HL-60/S4 treated with phorbol 12-myristate 13-acetate at 8.2 ng/mL for 4 days and 3 days (cell line): ENCODE data around the gene CCDC177.

Experiments used
- in situ Hi-C: fragments of 300-500 bp; cut with MboI; formaldehyde crosslinking; loops from 2 replicates; pipeline ENCODE4 v1.15.0; 2022; ENCODE audit warnings: low sequenced_read_pairs

Gene CCDC177

GRCh38 chr14:69574263-69574953 lies at the start of gene CCDC177:
TSS of gene CCDC177 (minus strand) at chr14:69574871. CDS start at chr14:69573622, 1,249 bp downstream.
- in situ Hi-C loops, result no loop called here

GRCh38 chr14:69624136-69624535 lies 49.5 kb upstream of the CCDC177 start:
- in situ Hi-C loops, result loop anchor here (25.0 kb wide), 1 partner anchor 88 kb away; no protein-coding TSS in a partner anchor

GRCh38 chr14:69620981-69621380 lies 46.3 kb upstream of the CCDC177 start:
- in situ Hi-C loops, result loop anchor here (25.0 kb wide), 1 partner anchor 91 kb away; no protein-coding TSS in a partner anchor

- in situ Hi-C loops, result loop anchor here (25.0 kb wide), 1 partner anchor 92 kb away; no protein-coding TSS in a partner anchor
These were observed 45.5 kb upstream of the CCDC177 start for GRCh38 chr14:69620211-69620611.

GRCh38 chr14:69619012-69619411 lies 44.3 kb upstream of the CCDC177 start:
- in situ Hi-C loops, result loop anchor here (25.0 kb wide), 1 partner anchor 93 kb away; no protein-coding TSS in a partner anchor

- in situ Hi-C loops, result loop anchor here (25.0 kb wide), 1 partner anchor 95 kb away; no protein-coding TSS in a partner anchor
These were observed 43.1 kb upstream of the CCDC177 start for GRCh38 chr14:69617796-69618195.

GRCh38 chr14:69616408-69616773 lies 41.7 kb upstream of the CCDC177 start:
- in situ Hi-C loops, result loop anchor here (25.0 kb wide), 1 partner anchor 96 kb away; no protein-coding TSS in a partner anchor

- in situ Hi-C loops, result loop anchor here (25.0 kb wide), 1 partner anchor 97 kb away; no protein-coding TSS in a partner anchor
These were observed 41.1 kb upstream of the CCDC177 start for GRCh38 chr14:69615496-69616407.

GRCh38 chr14:69615121-69615495 lies 40.4 kb upstream of the CCDC177 start:
- in situ Hi-C loops, result loop anchor here (25.0 kb wide), 1 partner anchor 97 kb away; no protein-coding TSS in a partner anchor

- in situ Hi-C loops, result loop anchor here (25.0 kb wide), 1 partner anchor 98 kb away; no protein-coding TSS in a partner anchor
These were observed 39.9 kb upstream of the CCDC177 start for GRCh38 chr14:69614592-69614991.

- in situ Hi-C loops, result loop anchor here (25.0 kb wide), 1 partner anchor 99 kb away; no protein-coding TSS in a partner anchor
These were observed 38.8 kb upstream of the CCDC177 start for GRCh38 chr14:69613312-69614073.

GRCh38 chr14:69612783-69613130 lies 38.1 kb upstream of the CCDC177 start:
- in situ Hi-C loops, result loop anchor here (25.0 kb wide), 1 partner anchor 100 kb away; no protein-coding TSS in a partner anchor

- in situ Hi-C loops, result loop anchor here (25.0 kb wide), 1 partner anchor 100 kb away; no protein-coding TSS in a partner anchor
These were observed 37.5 kb upstream of the CCDC177 start for GRCh38 chr14:69612014-69612782.

GRCh38 chr14:69611172-69612013 lies 36.7 kb upstream of the CCDC177 start, which contains the start of gene SUSD6:
TSS of gene SUSD6 (plus strand) at chr14:69611596. CDS start at chr14:69658593, 46,997 bp downstream.
- in situ Hi-C loops, result loop anchor here (25.0 kb wide), 1 partner anchor 101 kb away; no protein-coding TSS in a partner anchor

- in situ Hi-C loops, result loop anchor here (25.0 kb wide), 1 partner anchor 101 kb away; no protein-coding TSS in a partner anchor
These were observed 36.2 kb upstream of the CCDC177 start for GRCh38 chr14:69610874-69611171.

- in situ Hi-C loops, result loop anchor here (25.0 kb wide), 1 partner anchor 102 kb away; no protein-coding TSS in a partner anchor
These were observed 35.6 kb upstream of the CCDC177 start for GRCh38 chr14:69610020-69610873.
